HepG2 (cell line): ENCODE data around the gene PRM3. TPM values are rescaled to one million over a fixed set of nuclear protein-coding genes. Genes with fewer than 3 reads are reported as not detected.

ENCODE experiments used
- ATAD3A ChIP-seq: sonication (generic); formaldehyde crosslinking; IDR thresholded peaks from 2 replicates; pipeline ENCODE4 v1.4.0; 2020; ENCODE audit warnings: missing genetic modification reagents
- DRAP1 ChIP-seq: IDR thresholded peaks from 2 replicates; pipeline ENCODE4 v1.6.1; 2016; ENCODE audit warnings: missing genetic modification reagents, missing compliant biosample characterization
- HINFP ChIP-seq: sonication (generic); formaldehyde crosslinking; IDR thresholded peaks from 2 replicates; pipeline ENCODE4 v1.4.0; 2020; ENCODE audit warnings: low read depth, mild to moderate bottlenecking, missing genetic modification reagents
- NRL ChIP-seq: sonication (generic); formaldehyde crosslinking; IDR thresholded peaks from 2 replicates; pipeline ENCODE4 v1.5.0; 2020; ENCODE audit warnings: missing genetic modification reagents, mild to moderate bottlenecking, moderate library complexity, borderline replicate concordance
- RBM39 ChIP-seq: fragments of 200-400 bp; formaldehyde crosslinking; IDR thresholded peaks from one replicate; pipeline ENCODE4 v1.6.1; 2018; ENCODE audit warnings: antibody characterized with exemption, mild to moderate bottlenecking, low read depth, low read length; ENCODE audit not compliant: poor library complexity, severe bottlenecking
- REPIN1 ChIP-seq: sonication (generic); formaldehyde crosslinking; IDR thresholded peaks from 2 replicates; pipeline ENCODE4 v1.8.0; 2022; ENCODE audit warnings: missing genetic modification reagents, low read depth, mild to moderate bottlenecking, borderline replicate concordance
- SIN3A ChIP-seq: IDR thresholded peaks from 2 replicates; pipeline ENCODE4 v1.6.1; 2011; ENCODE audit warnings: low read depth, mild to moderate bottlenecking, control low read depth, low read length, borderline replicate concordance
- SOX5 ChIP-seq: IDR thresholded peaks from 2 replicates; pipeline ENCODE4 v1.6.1; 2016; ENCODE audit warnings: borderline replicate concordance
- TARDBP ChIP-seq: sonication (generic); formaldehyde crosslinking; IDR thresholded peaks from 2 replicates; pipeline ENCODE4 v1.8.0; 2022; ENCODE audit warnings: mild to moderate bottlenecking, missing genetic modification reagents
- TBX2 ChIP-seq: sonication (generic); formaldehyde crosslinking; IDR thresholded peaks from 2 replicates; pipeline ENCODE4 v1.5.0; 2020; ENCODE audit warnings: missing genetic modification reagents, mild to moderate bottlenecking, borderline replicate concordance
- THAP11 ChIP-seq: IDR thresholded peaks from 2 replicates; pipeline ENCODE4 v1.6.1; 2016; ENCODE audit warnings: missing biosample characterization, missing genetic modification reagents
- THRA ChIP-seq: sonication (generic); formaldehyde crosslinking; IDR thresholded peaks from 2 replicates; pipeline ENCODE4 v1.4.0; 2020; ENCODE audit warnings: missing genetic modification reagents, borderline replicate concordance
- XRCC5 ChIP-seq: fragments of 200-400 bp; formaldehyde crosslinking; optimal IDR thresholded peaks from 2 replicates; pipeline ENCODE3; 2017; ENCODE audit warnings: mild to moderate bottlenecking, low read length
- ZMYM3 ChIP-seq: sonication (generic); formaldehyde crosslinking; IDR thresholded peaks from 2 replicates; pipeline ENCODE4 v1.5.1; 2020; ENCODE audit warnings: mild to moderate bottlenecking, missing genetic modification reagents
- ZNF234 ChIP-seq: sonication (generic); formaldehyde crosslinking; conservative IDR thresholded peaks from 2 replicates; pipeline ENCODE4 v1.5.1; 2020; ENCODE audit warnings: mild to moderate bottlenecking, missing genetic modification reagents
- ZNF264 ChIP-seq: sonication (generic); formaldehyde crosslinking; IDR thresholded peaks from 2 replicates; pipeline ENCODE4 v1.4.0; 2020; ENCODE audit warnings: missing genetic modification reagents
- ZNF629 ChIP-seq: sonication (generic); formaldehyde crosslinking; conservative IDR thresholded peaks from 2 replicates; pipeline ENCODE4 v1.5.0; 2020; ENCODE audit warnings: missing genetic modification reagents
- ZNF777 ChIP-seq: sonication (generic); formaldehyde crosslinking; IDR thresholded peaks from 2 replicates; pipeline ENCODE4 v1.4.0; 2020; ENCODE audit warnings: missing genetic modification reagents
- polyA plus RNA-seq, 8 experiments: library from polyadenylated mRNA; depleted of rRNA in 3 of 8; stranded (reverse) in 7 of 8; unstranded in 1 of 8; fragments of >200 nt; fragmentation: Illumina TruSeq in 4 of 8; extraction: Trizol in 4 of 8; gene quantifications; 2 replicates each; pipeline versions ENCODE4 v1.2.1 to v1.2.3, GENCODE V29; 2011 to 2016; ENCODE audit warnings: low read depth in 4 of 8, missing spikeins in 1 of 8, mixed read lengths in 1 of 8; ENCODE audit not compliant: insufficient read depth in 1 of 8
- total RNA-seq, 5 experiments: library from RNA; depleted of rRNA; stranded (reverse); fragments of >200 nt; fragmentation: Illumina TruSeq; extraction: Trizol; gene quantifications; 2 replicates each; pipeline ENCODE4 v1.2.3, GENCODE V29; 2016; ENCODE audit warnings: low read depth in 1 of 5
- TF ChIP-seq, protein P1 (sequence below): sonication (generic); formaldehyde crosslinking; IDR thresholded peaks from 2 replicates; pipeline ENCODE4 v1.5.0; 2020; ENCODE audit warnings: mild to moderate bottlenecking, missing genetic modification reagents, moderate library complexity
- TF ChIP-seq, protein P2 (sequence below): sonication (generic); formaldehyde crosslinking; IDR thresholded peaks from 2 replicates; pipeline ENCODE4 v1.8.1; 2023; ENCODE audit warnings: mild to moderate bottlenecking, missing genetic modification reagents, borderline replicate concordance
- TF ChIP-seq, protein P3 (sequence below): sonication (generic); formaldehyde crosslinking; IDR thresholded peaks from 2 replicates; pipeline ENCODE4 v1.9.0; 2022; ENCODE audit warnings: low read depth, missing genetic modification reagents

PRM3 gene
- total and polyA plus RNA-seq, 2 of the 13 experiments (the other 11 are each of a cell fraction or from before 2014, with no cell fraction given) = not detected

DNA sequence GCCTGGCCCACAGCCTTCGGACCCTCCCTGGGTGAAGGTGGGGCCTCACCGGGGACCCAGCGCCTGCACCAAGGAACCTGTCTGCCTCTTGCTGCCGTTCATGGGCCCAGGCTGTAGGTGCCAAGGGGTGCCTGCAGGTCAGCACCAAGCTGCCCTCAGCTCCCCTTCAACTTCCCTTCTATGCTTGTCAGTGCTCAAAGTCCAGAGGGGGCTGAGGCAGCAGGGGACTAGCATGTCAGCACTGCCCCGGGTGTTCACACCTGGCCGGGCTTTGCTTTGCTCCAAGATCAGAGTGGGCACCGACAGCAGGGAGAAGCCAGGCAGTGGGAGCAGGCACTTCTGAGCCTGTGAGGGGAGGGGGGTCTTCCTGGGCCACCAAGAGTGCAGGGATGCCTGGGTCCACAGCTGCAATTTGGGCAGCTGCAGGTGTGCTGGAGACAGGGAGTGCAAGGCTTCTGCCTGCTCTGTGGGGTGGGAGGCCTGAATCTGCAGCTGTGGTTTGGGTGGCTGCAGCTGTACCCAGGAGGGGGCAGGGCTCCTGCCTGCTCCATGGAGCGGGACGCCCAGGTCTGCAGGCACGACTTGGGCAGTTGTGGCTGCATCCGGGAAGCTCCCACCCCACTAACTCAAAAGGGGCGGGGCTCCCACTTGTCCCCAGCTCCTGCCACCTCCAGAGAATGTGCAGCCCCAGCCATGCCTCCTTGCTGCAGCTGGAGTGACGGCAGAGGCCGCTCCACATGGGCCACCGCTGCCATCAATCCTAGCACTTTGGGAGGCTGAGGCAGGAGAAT, 35.3 kb upstream of the PRM3 start (continued):
- TF ChIP-seq, protein P1, sequence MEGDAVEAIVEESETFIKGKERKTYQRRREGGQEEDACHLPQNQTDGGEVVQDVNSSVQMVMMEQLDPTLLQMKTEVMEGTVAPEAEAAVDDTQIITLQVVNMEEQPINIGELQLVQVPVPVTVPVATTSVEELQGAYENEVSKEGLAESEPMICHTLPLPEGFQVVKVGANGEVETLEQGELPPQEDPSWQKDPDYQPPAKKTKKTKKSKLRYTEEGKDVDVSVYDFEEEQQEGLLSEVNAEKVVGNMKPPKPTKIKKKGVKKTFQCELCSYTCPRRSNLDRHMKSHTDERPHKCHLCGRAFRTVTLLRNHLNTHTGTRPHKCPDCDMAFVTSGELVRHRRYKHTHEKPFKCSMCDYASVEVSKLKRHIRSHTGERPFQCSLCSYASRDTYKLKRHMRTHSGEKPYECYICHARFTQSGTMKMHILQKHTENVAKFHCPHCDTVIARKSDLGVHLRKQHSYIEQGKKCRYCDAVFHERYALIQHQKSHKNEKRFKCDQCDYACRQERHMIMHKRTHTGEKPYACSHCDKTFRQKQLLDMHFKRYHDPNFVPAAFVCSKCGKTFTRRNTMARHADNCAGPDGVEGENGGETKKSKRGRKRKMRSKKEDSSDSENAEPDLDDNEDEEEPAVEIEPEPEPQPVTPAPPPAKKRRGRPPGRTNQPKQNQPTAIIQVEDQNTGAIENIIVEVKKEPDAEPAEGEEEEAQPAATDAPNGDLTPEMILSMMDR (CRISPR knock-in tag) = peak; percentile 29; the same call in 1 of the 2 replicates
- TF ChIP-seq NRL = peak; percentile 90; the same call in 1 of the 2 replicates
- 0 out of 2 replicates have a peak, but pooled peaks have one; percentile 40 for TF ChIP-seq REPIN1 (CRISPR knock-in tag)
- no peak for TF ChIP-seq ZNF777 (CRISPR knock-in tag)
- TF ChIP-seq ZNF629 (CRISPR knock-in tag) = peak; percentile 49; the same call in 1 of the 2 replicates
- TF ChIP-seq RBM39 = peak; percentile 74
- TF ChIP-seq ZMYM3 (CRISPR knock-in tag) = peak; percentile 90
- TF ChIP-seq ZNF264 (CRISPR knock-in tag) = no peak
- TF ChIP-seq, protein P2, sequence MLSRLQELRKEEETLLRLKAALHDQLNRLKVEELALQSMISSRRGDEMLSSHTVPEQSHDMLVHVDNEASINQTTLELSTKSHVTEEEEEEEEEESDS (CRISPR knock-in tag) = 0 out of 2 replicates have a peak, but pooled peaks have one; percentile 2
- TF ChIP-seq HINFP = peak; percentile 18; the same call in 1 of the 2 replicates
- TF ChIP-seq DRAP1 (CRISPR knock-in tag) = peak; percentile 64; the same call in 1 of the 2 replicates
- no peak for TF ChIP-seq ATAD3A (CRISPR knock-in tag)
- TF ChIP-seq XRCC5 = peak; percentile 40
- no peak for TF ChIP-seq ZNF234 (CRISPR knock-in tag)
- peak; percentile 91; the same call in 1 of the 2 replicates for TF ChIP-seq TBX2
- TF ChIP-seq, protein P3, sequence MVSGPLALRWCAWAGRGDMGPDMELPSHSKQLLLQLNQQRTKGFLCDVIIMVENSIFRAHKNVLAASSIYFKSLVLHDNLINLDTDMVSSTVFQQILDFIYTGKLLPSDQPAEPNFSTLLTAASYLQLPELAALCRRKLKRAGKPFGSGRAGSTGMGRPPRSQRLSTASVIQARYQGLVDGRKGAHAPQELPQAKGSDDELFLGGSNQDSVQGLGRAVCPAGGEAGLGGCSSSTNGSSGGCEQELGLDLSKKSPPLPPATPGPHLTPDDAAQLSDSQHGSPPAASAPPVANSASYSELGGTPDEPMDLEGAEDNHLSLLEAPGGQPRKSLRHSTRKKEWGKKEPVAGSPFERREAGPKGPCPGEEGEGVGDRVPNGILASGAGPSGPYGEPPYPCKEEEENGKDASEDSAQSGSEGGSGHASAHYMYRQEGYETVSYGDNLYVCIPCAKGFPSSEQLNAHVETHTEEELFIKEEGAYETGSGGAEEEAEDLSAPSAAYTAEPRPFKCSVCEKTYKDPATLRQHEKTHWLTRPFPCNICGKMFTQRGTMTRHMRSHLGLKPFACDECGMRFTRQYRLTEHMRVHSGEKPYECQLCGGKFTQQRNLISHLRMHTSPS (CRISPR knock-in tag) = peak; percentile 98
- peak; percentile 65; the same call in 1 of the 2 replicates for TF ChIP-seq THRA (CRISPR knock-in tag)
- peak; percentile 68 for TF ChIP-seq SOX5 (CRISPR knock-in tag)
- TF ChIP-seq TARDBP (CRISPR knock-in tag) = peak; percentile 62; the same call in 1 of the 2 replicates
- peak; percentile 37; the same call in 1 of the 2 replicates for TF ChIP-seq THAP11
- TF ChIP-seq SIN3A = 0 out of 2 replicates have a peak, but pooled peaks have one; percentile 48
